ENCODE data around the gene CPS1. TPM values are rescaled to one million over a fixed set of nuclear protein-coding genes. Genes with fewer than 3 reads are reported as not detected.

The CPS1 gene
- total RNA-seq, 2 donors from 2014 or later: 2.7 to 5.5 TPM

GRCh38 chr2:210544007-210544590 is 12.3 kb upstream of the CPS1 start:
- intact Hi-C loops (cut with DNase I): no loop called here
- no peak for DNase-seq (ENCODE audit: low spot score)

GRCh38 chr2:210544831-210545230 is 11.6 kb upstream of the CPS1 start:
- intact Hi-C loops (cut with DNase I): no loop called here
- no peak for DNase-seq (ENCODE audit: low spot score)

- DNase-seq (ENCODE audit: low spot score): no peak
- intact Hi-C loops (cut with DNase I): no loop called here
Measured at GRCh38 chr2:210546424-210547208, 9.8 kb upstream of the CPS1 start.

GRCh38 chr2:210548031-210548430 is 8.4 kb upstream of the CPS1 start:
- DNase-seq (ENCODE audit: low spot score): no peak
- intact Hi-C loops (cut with DNase I): no loop called here

- no peak for DNase-seq (ENCODE audit: low spot score)
- intact Hi-C loops (cut with DNase I): no loop called here
Measured at GRCh38 chr2:210548878-210549384, 7.5 kb upstream of the CPS1 start.

GRCh38 chr2:210551001-210551400 is 5.4 kb upstream of the CPS1 start:
- no peak for DNase-seq (ENCODE audit: low spot score)
- intact Hi-C loops (cut with DNase I): no loop called here

- intact Hi-C loops (cut with DNase I): no loop called here
- no peak for DNase-seq (ENCODE audit: low spot score)
Measured at GRCh38 chr2:210553373-210553772, 3.0 kb upstream of the CPS1 start.

GRCh38 chr2:210555555-210555954 is 844 bp upstream of the CPS1 start:
- no peak for DNase-seq (ENCODE audit: low spot score)
- intact Hi-C loops (cut with DNase I): no loop called here

GRCh38 chr2:210557721-210558120 is 1.3 kb downstream of the CPS1 start:
- intact Hi-C loops (cut with DNase I): no loop called here
- DNase-seq (ENCODE audit: low spot score): no peak

GRCh38 chr2:210558708-210559107 is 2.3 kb downstream of the CPS1 start:
- DNase-seq (ENCODE audit: low spot score): no peak
- intact Hi-C loops (cut with DNase I): no loop called here

GRCh38 chr2:210559182-210559581 is 2.8 kb downstream of the CPS1 start:
- intact Hi-C loops (cut with DNase I): no loop called here
- DNase-seq (ENCODE audit: low spot score): no peak

- no peak for DNase-seq (ENCODE audit: low spot score)
Measured at GRCh38 chr2:210561475-210561874, 5.1 kb downstream of the CPS1 start.

GRCh38 chr2:210562091-210562490 is 5.7 kb downstream of the CPS1 start:
- DNase-seq (ENCODE audit: low spot score): no peak
- intact Hi-C loops (cut with DNase I): no loop called here

More at GRCh38 chr2:210561475-210561874, 5.1 kb downstream of the CPS1 start:
- intact Hi-C loops (cut with DNase I): no loop called here

GRCh38 chr2:210562502-210563080 is 6.2 kb downstream of the CPS1 start:
- DNase-seq (ENCODE audit: low spot score): no peak
- intact Hi-C loops (cut with DNase I): no loop called here

- intact Hi-C loops (cut with DNase I): no loop called here
- DNase-seq (ENCODE audit: low spot score): no peak
Measured at GRCh38 chr2:210567279-210567678, 10.9 kb downstream of the CPS1 start.

GRCh38 chr2:210568108-210568507 is 11.7 kb downstream of the CPS1 start:
- intact Hi-C loops (cut with DNase I): no loop called here

GRCh38 chr2:210577263-210578071 is 21.1 kb downstream of the CPS1 start:
- no peak for DNase-seq (ENCODE audit: low spot score)
- intact Hi-C loops (cut with DNase I): no loop called here

More at GRCh38 chr2:210568108-210568507, 11.7 kb downstream of the CPS1 start:
- DNase-seq (ENCODE audit: low spot score): no peak

- intact Hi-C loops (cut with DNase I): no loop called here
- DNase-seq (ENCODE audit: low spot score): no peak
Measured at GRCh38 chr2:210584834-210585233, 28.4 kb downstream of the CPS1 start.

GRCh38 chr2:210586381-210586780 is 30.0 kb downstream of the CPS1 start:
- intact Hi-C loops (cut with DNase I): no loop called here
- DNase-seq (ENCODE audit: low spot score): no peak

GRCh38 chr2:210591663-210592062 is 35.3 kb downstream of the CPS1 start:
- intact Hi-C loops (cut with DNase I): no loop called here
- DNase-seq (ENCODE audit: low spot score): no peak
